Measurements from ENCODE around the gene TENM4. TPM values are rescaled to one million over a fixed set of nuclear protein-coding genes. Genes with fewer than 3 reads are reported as not detected.
A peak's percentile ranks its signal among the peaks of the same experiment; 100 is the strongest.

TENM4 gene
- total and polyA plus RNA-seq, 2 of the 8 experiments (the other 6 are each of a cell fraction or from before 2014, with no cell fraction given) = 3.5 to 7.2 TPM

DNA sequence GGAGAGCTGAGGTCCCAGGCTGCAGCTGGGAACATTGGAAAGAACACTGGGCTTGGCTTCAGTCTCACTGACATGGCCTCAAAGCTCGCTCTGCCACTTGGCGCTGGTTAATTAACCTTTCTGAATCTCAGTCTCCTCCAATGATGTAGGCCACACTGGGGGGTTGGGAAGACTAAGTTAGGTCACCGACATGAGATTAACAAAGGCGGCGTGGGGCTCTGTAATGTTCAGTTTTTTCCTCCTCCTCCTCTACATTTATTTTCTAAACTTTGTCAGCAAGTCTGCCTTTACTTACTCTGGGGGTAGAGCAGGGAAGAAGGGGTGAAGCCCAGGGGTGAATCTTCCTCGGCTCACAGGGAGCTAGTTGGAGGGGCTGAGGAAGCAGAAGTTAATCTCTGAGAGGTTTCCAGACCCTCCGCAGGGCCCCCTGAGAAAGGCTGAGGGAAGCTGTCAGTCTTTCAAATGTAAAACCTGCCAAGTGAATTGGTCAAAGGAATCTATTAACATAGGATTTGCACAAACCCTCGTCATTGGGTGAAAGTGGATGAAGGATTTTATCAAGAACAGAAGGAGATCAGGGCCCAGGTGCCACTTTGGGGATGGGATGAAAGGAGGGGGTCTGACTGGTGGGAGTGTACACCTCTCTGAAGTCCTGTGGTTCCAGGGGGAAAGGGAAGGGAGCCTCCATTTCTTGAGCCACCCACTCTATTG lies 32.1 kb upstream of the TENM4 start (continued):
- peak in 1 of 2 experiments; percentile 63; a peak in 1 of 4 replicates for TF ChIP-seq HDAC2 (IDR thresholded peaks at IDR 0.05; ENCODE audit: borderline replicate concordance in 1 of 2, low read depth in 2 of 2, low read length in 2 of 2)
- TF ChIP-seq CBX8 (IDR thresholded peaks at IDR 0.05; ENCODE audit: borderline replicate concordance, low read depth, low read length) = no peak
- TF ChIP-seq SAP30 (IDR thresholded peaks at IDR 0.05; ENCODE audit: insufficient read depth, insufficient replicate concordance, low read length) = no peak
- no peak for TF ChIP-seq RXRA (IDR thresholded peaks at IDR 0.05; ENCODE audit: insufficient read depth, low read depth, low read length)
- TF ChIP-seq PHF8 (conservative IDR thresholded peaks at IDR 0.05; ENCODE audit: low read depth, low read length) = no peak
- TF ChIP-seq HDAC6 (IDR thresholded peaks at IDR 0.05; ENCODE audit: low read depth, low read length) = no peak
- TF ChIP-seq MAX (IDR thresholded peaks at IDR 0.05) = no peak
- no peak; the same call in 1 of the 2 replicates for TF ChIP-seq JUND (IDR thresholded peaks at IDR 0.05; ENCODE audit: low read length)
- TF ChIP-seq CHD1 (IDR thresholded peaks at IDR 0.05; ENCODE audit: low read depth, low read length) = no peak
- TF ChIP-seq, protein P1, sequence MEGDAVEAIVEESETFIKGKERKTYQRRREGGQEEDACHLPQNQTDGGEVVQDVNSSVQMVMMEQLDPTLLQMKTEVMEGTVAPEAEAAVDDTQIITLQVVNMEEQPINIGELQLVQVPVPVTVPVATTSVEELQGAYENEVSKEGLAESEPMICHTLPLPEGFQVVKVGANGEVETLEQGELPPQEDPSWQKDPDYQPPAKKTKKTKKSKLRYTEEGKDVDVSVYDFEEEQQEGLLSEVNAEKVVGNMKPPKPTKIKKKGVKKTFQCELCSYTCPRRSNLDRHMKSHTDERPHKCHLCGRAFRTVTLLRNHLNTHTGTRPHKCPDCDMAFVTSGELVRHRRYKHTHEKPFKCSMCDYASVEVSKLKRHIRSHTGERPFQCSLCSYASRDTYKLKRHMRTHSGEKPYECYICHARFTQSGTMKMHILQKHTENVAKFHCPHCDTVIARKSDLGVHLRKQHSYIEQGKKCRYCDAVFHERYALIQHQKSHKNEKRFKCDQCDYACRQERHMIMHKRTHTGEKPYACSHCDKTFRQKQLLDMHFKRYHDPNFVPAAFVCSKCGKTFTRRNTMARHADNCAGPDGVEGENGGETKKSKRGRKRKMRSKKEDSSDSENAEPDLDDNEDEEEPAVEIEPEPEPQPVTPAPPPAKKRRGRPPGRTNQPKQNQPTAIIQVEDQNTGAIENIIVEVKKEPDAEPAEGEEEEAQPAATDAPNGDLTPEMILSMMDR (IDR thresholded peaks at IDR 0.05; ENCODE audit: control extremely low read depth in 1 of 3, insufficient read depth in 1 of 3, low read depth in 1 of 3, low read length in 3 of 3) = no peak
- TF ChIP-seq SUZ12 (IDR thresholded peaks at IDR 0.05; ENCODE audit: low read length) = no peak
